ENCODE results near the gene BRAF.
A peak's percentile ranks its signal among the peaks of the same experiment; 100 is the strongest.
"Not testable (repeated sequence)": the region's sequence is repeated elsewhere in the genome, so short reads cannot be mapped to it uniquely, and the experiment has no call there.

BRAF gene

GRCh38 chr7:140917258-140917657, 7.5 kb downstream of the BRAF start:
- no peak for DNase-seq

- no peak for DNase-seq
Observed at GRCh38 chr7:140915935-140916555, 8.7 kb downstream of the BRAF start.

- no peak for DNase-seq
Observed at GRCh38 chr7:140914083-140914482, 10.6 kb downstream of the BRAF start.

- not testable (repeated sequence) for DNase-seq
Observed at GRCh38 chr7:140913596-140913928, 11.2 kb downstream of the BRAF start.

- DNase-seq, result no peak
Observed at GRCh38 chr7:140911746-140912145, 13.0 kb downstream of the BRAF start.

- no peak for DNase-seq
Observed at GRCh38 chr7:140909476-140910161, 15.1 kb downstream of the BRAF start.

GRCh38 chr7:140908361-140908760, 16.4 kb downstream of the BRAF start:
- no peak for DNase-seq

- peak; percentile 23 for DNase-seq
Observed at GRCh38 chr7:140903741-140904480, 20.8 kb downstream of the BRAF start.

GRCh38 chr7:140902303-140902953, 22.3 kb downstream of the BRAF start:
- no peak for DNase-seq

- DNase-seq, result no peak
Observed at GRCh38 chr7:140901941-140902302, 22.8 kb downstream of the BRAF start.

- DNase-seq, result no peak
Observed at GRCh38 chr7:140899883-140900282, 24.8 kb downstream of the BRAF start.

GRCh38 chr7:140898786-140899536, 25.8 kb downstream of the BRAF start:
- no peak for DNase-seq

GRCh38 chr7:140896996-140897395, 27.7 kb downstream of the BRAF start:
- DNase-seq, result no peak

GRCh38 chr7:140889645-140890044, 35.1 kb downstream of the BRAF start:
- no peak for DNase-seq

- DNase-seq, result no peak
Observed at GRCh38 chr7:140889150-140889549, 35.6 kb downstream of the BRAF start.

GRCh38 chr7:140888087-140888486, 36.6 kb downstream of the BRAF start:
- no peak for DNase-seq

- DNase-seq, result no peak
Observed at GRCh38 chr7:140885735-140886334, 38.9 kb downstream of the BRAF start.

- no peak for DNase-seq
Observed at GRCh38 chr7:140883378-140883777, 41.4 kb downstream of the BRAF start.

- DNase-seq, result not testable (repeated sequence)
Observed at GRCh38 chr7:140882834-140883233, 41.9 kb downstream of the BRAF start.

- DNase-seq, result no peak
Observed at GRCh38 chr7:140881507-140882228, 43.1 kb downstream of the BRAF start.

- no peak for DNase-seq
Observed at GRCh38 chr7:140877249-140877524, 47.5 kb downstream of the BRAF start.

Measured in activated CD4-positive, alpha-beta T cell treated with anti-CD3 and anti-CD28 coated beads for 48 hours (primary cell).